ENCODE data around the gene MAN2C1.

Gene MAN2C1

GRCh38 chr15:75309711-75310110 is 58.7 kb downstream of the MAN2C1 start:
- DNase-seq (ENCODE audit: low read depth), result no peak

DNA sequence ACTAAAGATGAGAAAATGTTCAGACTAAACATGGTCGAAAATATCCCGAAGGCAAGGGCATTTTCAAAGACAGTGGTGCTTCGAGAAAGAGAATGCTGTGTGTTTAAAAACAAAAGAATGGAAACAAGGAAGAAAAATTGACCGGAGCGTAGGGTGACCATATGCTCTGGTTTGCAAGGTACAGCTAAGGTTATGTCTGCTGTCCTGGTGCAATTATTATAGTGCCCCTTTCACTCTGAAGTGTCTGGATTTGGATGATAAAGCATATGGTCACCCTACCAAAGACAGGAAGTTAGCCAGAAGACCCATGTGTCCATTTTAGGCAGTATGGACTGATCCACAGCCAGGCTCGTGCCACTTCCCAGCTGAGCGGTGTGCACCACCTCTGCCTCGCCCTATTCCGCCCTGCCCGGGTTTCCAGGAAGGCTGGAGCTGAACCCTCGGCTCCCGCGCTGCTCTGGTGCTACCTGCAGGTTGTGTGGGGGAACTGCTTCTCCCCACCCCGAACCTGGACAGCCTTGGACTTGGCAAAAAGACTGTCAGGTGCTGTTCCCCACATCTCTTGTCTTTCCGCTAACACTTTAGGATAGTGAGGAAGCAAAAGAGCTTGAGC is 60.5 kb downstream of the MAN2C1 start:
- no peak for DNase-seq (ENCODE audit: low read depth)

GRCh38 chr15:75306188-75306587 is 62.2 kb downstream of the MAN2C1 start:
- no peak for DNase-seq (ENCODE audit: low read depth)

Data from activated T-helper 9 cell treated with anti-CD3 and anti-CD28 coated beads, Interleukin-2, amount 50 U/mL, for 16 hours (primary cell).